T-helper 22 cell (primary cell): Measurements from ENCODE around the gene RBM15B.
A peak's percentile ranks its signal among the peaks of the same experiment; 100 is the strongest.
"Not testable (repeated sequence)": the region's sequence is repeated elsewhere in the genome, so short reads cannot be mapped to it uniquely, and the experiment has no call there.

Experiments
- DNase-seq: peaks from one replicate; pipeline ENCODE4 v3.0.0-alpha.2; 2020; ENCODE audit warnings: low read depth

The RBM15B gene

DNA sequence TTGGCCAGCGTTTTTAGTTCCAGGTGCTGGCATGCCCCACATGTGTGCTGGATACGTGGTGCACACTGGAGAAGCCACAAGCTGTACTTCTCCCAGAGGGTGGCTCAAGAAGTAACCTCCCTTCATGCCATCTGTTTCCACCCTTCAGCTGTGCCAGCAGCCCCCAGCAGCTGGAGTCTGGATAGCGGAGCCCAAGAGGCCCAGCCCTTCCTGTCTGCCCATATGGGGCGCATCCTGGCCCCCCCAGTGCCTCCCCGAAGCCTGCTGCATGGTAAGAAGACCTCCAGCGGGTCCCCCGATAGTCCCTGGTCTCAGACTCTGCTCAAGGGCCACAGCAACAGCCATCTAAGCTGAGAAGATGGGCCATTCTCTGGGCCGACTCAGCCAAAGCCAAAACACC is 11.8 kb upstream of the RBM15B start:
- no peak for DNase-seq

- DNase-seq: no peak
Measured at GRCh38 chr3:51379746-51380455, 11.2 kb upstream of the RBM15B start.

DNA sequence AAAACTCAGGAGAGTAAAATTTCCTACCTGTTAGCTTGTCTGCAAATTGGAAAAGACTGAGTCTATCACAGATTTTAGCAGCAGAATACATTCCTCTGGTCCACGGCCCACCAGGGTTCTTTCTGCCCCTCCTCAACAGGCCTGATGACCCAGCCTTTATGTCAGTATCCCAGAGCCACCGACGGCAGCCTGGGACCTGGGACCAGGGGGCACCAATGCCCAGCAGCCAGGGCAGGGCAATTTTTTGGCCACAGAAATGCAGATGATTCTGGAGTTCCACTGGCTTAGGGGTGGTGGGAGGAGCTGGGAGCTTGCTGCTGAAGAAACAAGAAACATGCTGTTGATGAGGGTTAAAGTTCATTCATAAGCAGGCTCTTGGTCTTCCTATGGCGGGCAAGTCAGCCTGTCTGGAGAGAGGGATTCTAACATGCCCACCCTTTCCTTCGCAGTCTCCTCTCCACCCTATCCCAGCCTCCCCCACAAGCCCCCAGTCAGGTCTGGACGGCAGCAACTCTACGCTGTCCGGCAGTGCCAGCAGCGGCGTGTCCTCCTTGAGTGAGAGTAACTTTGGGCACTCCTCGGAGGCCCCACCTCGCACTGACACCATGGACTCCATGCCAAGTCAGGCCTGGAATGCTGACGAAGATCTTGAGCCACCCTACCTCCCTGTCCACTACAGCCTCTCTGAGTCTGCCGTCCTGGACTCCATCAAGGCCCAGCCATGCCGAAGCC is 10.3 kb upstream of the RBM15B start:
- no peak for DNase-seq

GRCh38 chr3:51381333-51381705 is 9.8 kb upstream of the RBM15B start:
- DNase-seq: no peak

GRCh38 chr3:51382076-51382745 is 8.9 kb upstream of the RBM15B start:
- no peak for DNase-seq

- no peak for DNase-seq
Measured at GRCh38 chr3:51382947-51383578, 8.0 kb upstream of the RBM15B start.

DNA sequence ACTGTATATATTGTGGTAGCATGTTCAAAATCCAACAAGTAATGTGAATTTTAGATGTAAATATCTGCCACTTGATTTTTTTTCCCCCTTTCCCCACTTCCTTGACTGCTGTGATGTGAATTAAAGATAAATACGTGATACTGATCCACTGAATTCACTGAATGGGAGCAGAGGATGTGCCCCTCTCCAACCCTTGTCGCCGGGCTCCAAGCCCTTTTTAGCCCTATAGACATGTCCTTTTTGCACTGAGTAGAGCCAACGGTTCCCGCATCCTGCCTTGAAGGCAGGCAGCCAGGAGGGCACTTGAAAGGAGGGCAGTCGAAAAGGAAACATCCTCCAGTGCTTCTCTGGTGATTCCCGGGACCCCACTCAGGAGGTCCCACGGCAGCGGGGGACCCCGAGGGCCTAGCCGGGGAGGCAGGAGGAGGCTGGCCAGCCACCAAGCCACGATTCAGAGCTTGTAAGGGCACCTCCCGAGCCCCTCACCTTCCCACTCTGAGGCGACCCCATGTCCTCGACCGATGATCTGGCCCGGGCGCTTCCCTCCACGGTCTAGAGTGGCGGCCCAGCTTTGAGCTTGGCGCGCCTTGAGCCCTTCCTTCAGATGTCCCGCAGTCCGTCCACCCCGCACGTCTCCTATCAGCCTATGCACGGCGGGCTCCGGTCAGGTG is 6.9 kb upstream of the RBM15B start:
- no peak for DNase-seq

GRCh38 chr3:51384726-51385473 is 6.2 kb upstream of the RBM15B start, which contains the start of gene MANF:
MANF (plus strand) TSS chr3:51385291; CDS start chr3:51385343, 52 bp downstream.
- peak; percentile 98 for DNase-seq

- no peak for DNase-seq
Measured at GRCh38 chr3:51385621-51386091, 5.4 kb upstream of the RBM15B start.

DNA sequence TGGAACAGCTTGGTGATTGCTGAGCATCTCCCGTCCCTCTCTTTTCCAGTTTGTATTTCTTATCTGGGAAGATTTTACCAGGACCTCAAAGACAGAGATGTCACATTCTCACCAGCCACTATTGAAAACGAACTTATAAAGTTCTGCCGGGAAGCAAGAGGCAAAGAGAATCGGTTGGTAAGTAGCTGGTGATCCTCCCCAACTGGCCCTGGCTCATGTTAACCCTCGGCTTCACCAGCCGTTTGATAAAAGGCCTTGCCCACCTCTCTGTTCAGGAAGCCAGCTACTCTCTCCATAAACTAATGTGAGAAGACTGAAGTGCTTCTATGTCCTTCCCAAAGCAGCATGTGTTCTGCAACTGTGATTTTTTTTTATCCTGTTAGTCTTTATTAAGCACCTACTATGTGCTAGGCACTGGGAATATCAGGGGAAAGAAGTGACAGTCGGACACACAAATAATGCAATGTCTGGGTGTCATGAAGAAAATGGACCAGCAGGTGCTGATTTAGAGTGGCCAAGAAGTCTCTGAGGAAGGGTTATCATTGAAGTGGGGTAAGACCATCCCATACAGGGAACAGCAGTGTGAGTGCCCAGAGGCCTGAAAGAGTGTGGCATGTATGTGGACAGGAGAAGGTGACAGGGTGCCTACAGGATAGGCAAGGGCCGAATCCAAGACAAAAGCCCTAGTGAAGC is 4.8 kb upstream of the RBM15B start:
- no peak for DNase-seq

DNA sequence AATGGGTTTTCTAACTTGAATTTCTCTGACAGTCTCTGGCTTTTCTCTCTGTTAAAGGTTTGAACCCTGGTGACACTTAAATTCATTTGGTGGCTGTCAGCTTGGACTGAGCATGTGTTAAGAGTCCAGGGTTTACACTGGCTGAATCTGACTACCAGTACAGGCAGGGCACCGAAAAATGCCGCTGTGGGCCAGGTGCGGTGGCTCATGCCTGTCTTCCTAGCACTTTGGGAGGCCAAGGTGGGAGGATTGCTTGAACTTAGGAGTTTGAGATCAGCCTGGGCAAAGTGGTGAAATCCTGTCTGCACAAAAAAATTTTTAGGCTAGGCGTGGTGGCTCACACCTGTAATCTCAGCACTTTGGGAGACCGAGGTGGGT is 4.2 kb upstream of the RBM15B start:
- DNase-seq: no peak

DNA sequence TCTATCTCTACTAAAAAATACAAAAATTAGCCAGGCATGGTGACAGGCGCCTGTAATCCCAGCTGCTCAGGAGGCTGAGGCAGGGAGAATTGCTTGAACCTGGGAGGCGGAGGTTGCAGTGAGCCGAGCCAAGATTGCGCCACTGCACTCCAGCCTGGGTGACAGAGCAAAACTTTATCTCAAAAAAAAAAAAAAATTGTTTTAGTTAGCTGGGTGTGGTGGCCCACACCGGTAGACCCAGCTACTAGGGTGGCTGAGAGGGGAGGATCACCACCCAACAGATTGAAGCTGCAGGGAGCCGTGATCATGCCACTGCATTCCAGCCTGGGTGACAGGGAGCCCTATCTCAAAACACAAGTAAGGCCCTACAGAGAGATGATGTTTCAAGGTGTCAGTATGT is 3.8 kb upstream of the RBM15B start:
- DNase-seq: not testable (repeated sequence)

DNA sequence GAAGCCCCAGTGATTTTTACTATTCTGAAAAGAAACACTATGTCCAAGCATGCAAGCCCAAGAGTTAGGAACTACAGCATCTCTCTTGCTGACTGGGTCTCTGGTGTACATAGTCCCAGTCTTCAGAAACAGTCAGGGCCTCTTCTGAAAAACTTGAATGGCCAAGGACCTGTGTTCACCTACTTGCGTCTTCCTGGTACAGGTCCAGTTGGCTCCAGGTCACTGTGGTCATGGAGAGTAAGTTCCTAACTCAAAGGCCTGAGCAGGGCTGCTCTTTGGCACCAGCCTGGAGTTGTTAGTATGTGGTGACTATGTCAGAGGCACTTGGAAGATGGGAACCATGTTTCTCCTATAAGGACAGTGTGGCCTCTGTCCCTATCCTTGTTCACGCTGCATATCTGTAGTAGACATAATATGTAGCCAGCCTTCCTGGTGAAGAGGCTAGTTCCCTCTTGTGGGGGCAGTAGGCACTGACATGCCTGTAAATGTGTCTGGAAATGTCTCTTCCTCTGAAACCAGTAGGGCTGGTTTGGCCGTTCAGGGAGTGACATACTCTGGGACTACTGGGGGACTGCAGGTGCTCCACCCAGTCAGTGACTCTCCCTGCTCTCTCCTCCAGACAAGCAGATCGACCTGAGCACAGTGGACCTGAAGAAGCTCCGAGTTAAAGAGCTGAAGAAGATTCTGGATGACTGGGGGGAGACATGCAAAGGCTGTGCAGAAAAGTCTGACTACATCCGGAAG is 2.6 kb upstream of the RBM15B start:
- DNase-seq: no peak

DNA sequence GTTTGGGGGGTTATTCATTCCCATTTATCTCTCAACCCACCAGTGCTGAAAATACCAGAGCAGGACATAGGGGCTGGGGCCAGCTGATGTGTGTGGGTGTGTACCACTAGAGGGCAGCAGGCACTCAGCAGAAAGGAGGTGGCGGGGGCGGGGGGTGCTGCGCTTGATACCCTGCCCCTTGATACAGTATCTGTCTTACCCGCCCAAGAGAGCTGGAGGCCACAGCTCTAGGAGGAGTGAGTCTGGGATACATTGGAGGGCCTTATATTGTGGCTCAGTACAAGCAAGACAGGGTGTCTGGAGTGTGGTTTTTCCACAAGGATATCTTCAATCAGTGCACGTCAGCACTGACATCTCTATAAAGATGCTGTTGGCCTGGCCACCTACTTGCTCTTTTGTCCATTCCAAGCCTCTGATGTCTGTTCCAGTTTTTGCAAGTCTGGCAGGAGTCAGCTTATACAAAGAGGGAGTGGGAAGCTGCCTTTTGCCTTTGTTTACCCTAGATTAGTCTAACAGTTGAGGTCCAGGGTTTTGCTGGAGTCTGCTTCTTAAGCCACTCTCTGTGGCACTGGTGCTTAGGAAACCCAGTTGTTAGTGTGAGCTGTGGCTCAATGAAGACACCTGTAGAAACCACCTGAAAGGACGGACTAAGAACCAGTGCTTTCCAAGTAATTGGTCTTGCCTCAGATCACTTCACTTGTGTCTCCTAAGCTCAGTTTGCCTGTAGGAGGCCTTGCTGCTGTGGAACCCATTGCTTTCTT is 1.5 kb upstream of the RBM15B start:
- DNase-seq: no peak

GRCh38 chr3:51390246-51391074 is 625 bp upstream of the RBM15B start:
- no peak for DNase-seq

DNA sequence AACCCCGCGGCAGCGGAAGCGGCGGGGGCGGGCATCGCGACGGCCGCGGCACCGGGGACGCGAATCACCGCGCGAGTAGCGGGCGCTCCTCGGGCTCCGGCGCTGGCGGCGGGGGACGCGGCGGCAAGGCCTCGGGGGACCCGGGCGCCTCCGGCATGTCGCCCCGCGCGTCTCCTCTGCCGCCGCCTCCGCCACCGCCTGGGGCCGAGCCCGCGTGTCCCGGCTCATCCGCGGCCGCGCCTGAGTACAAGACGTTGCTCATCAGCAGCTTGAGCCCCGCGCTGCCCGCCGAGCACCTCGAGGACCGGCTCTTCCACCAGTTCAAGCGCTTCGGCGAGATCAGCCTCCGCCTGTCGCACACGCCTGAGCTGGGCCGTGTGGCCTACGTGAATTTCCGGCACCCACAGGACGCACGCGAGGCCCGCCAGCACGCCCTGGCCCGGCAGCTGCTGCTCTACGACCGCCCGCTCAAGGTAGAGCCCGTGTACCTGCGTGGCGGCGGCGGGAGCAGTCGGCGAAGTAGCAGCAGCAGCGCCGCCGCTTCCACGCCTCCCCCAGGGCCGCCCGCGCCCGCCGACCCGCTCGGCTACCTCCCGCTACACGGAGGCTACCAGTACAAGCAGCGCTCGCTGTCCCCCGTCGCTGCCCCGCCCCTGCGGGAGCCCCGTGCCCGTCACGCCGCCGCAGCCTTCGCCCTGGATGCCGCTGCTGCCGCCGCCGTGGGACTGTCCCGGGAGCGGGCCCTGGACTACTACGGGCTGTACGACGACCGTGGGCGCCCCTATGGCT is 675 bp downstream of the RBM15B start:
- DNase-seq: peak; percentile 34

DNA sequence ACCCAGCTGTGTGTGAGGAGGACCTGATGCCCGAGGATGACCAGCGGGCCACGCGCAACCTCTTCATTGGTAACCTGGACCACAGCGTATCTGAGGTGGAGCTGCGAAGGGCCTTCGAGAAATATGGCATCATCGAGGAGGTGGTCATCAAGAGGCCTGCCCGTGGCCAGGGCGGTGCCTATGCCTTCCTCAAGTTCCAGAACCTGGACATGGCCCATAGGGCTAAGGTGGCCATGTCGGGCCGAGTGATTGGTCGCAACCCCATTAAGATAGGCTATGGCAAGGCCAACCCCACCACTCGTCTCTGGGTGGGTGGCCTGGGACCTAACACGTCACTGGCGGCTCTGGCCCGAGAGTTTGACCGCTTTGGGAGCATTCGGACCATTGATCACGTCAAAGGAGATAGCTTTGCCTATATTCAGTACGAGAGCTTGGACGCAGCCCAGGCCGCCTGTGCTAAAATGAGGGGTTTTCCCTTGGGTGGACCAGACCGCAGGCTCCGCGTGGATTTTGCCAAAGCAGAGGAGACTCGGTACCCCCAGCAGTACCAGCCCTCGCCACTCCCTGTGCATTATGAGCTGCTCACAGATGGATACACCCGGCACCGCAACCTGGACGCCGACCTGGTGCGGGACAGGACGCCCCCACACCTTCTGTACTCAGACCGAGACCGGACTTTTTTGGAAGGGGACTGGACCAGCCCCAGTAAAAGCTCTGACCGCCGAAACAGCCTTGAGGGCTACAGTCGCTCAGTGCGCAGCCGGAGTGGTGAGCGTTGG is 1.5 kb downstream of the RBM15B start:
- DNase-seq: no peak
